Ishikawa (cell line): ENCODE data around the gene MCUB.

Experiments
- CEBPB ChIP-seq: IDR thresholded peaks from 2 replicates; pipeline ENCODE4 v1.6.1; 2012
- CREB1 ChIP-seq: IDR thresholded peaks from 2 replicates; pipeline ENCODE4 v1.6.1; 2012; ENCODE audit warnings: low read depth
- EGR1 ChIP-seq: IDR thresholded peaks from 2 replicates; pipeline ENCODE4 v1.6.1; 2012
- EP300 ChIP-seq: IDR thresholded peaks from 2 replicates; pipeline ENCODE4 v1.6.1; 2012; ENCODE audit warnings: borderline replicate concordance
- FOXM1 ChIP-seq: IDR thresholded peaks from 2 replicates; pipeline ENCODE4 v1.6.1; 2012; ENCODE audit warnings: low read depth, borderline replicate concordance
- NFIC ChIP-seq: IDR thresholded peaks from 2 replicates; pipeline ENCODE4 v1.6.1; 2012
- RAD21 ChIP-seq: IDR thresholded peaks from 2 replicates; pipeline ENCODE4 v1.6.1; 2012; ENCODE audit warnings: low read depth
- TAF1 ChIP-seq: IDR thresholded peaks from 2 replicates; pipeline ENCODE4 v1.6.1; 2012; ENCODE audit warnings: low read depth, mild to moderate bottlenecking
- TCF12 ChIP-seq: IDR thresholded peaks from 2 replicates; pipeline ENCODE4 v1.6.1; 2012; ENCODE audit warnings: low read depth
- TEAD4 ChIP-seq: IDR thresholded peaks from 2 replicates; pipeline ENCODE4 v1.6.1; 2012
- YY1 ChIP-seq: IDR thresholded peaks from 2 replicates; pipeline ENCODE4 v1.6.1; 2012; ENCODE audit warnings: low read depth
- ZBTB7A ChIP-seq: IDR thresholded peaks from 2 replicates; pipeline ENCODE4 v1.6.1; 2012; ENCODE audit warnings: low read depth
- TF ChIP-seq, protein P1 (sequence below): IDR thresholded peaks from 2 replicates; pipeline ENCODE4 v1.6.1; 2012; ENCODE audit warnings: low read depth, mild to moderate bottlenecking
- TF ChIP-seq, protein P2 (sequence below): IDR thresholded peaks from 2 replicates; pipeline ENCODE4 v1.6.1; 2012
- TF ChIP-seq, protein P3 (sequence below): IDR thresholded peaks from 2 replicates; pipeline ENCODE4 v1.6.1; 2012

MCUB gene

DNA sequence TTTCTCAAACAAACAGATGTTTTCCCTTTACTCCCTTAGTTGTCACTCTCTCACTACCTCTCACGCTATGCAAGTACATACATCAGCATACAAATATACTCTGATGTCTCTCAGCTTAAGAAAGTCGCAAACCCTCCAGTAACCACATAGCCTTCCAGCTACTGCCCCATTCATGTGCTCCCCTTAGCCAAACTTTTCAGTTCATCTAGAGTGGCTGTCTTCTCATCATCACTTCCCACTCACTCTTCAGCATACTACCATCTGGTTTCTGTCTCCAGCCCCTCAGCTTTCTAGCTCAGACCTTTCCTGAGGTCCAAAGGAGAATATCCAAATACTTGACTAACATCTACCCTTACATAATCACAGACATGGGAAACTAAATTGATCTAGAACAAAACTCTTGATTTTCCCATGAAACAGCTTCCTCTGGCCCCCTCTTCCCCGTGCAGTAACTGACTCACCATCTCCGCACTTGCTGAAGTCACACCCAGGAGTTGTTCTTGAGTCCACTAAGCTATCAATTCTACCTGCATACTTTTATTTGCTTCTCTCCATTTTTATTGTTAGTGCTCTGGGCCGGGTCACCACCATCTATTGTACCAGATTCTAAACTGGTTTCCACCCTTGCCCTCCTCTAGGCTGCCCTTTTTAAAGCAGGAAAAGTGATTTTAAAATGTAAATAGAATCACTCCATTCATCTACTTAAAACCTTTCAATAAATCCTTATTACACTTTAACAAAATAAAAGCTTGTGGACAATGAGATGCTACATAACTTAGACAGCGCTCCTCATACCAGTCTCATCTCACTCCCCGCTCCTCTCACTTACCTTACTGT lies 86.0 kb downstream of the MCUB start:
- no peak for TF ChIP-seq EP300
- no peak for TF ChIP-seq FOXM1
- no peak for TF ChIP-seq RAD21
- TF ChIP-seq TCF12: no peak
- TF ChIP-seq, protein P1, sequence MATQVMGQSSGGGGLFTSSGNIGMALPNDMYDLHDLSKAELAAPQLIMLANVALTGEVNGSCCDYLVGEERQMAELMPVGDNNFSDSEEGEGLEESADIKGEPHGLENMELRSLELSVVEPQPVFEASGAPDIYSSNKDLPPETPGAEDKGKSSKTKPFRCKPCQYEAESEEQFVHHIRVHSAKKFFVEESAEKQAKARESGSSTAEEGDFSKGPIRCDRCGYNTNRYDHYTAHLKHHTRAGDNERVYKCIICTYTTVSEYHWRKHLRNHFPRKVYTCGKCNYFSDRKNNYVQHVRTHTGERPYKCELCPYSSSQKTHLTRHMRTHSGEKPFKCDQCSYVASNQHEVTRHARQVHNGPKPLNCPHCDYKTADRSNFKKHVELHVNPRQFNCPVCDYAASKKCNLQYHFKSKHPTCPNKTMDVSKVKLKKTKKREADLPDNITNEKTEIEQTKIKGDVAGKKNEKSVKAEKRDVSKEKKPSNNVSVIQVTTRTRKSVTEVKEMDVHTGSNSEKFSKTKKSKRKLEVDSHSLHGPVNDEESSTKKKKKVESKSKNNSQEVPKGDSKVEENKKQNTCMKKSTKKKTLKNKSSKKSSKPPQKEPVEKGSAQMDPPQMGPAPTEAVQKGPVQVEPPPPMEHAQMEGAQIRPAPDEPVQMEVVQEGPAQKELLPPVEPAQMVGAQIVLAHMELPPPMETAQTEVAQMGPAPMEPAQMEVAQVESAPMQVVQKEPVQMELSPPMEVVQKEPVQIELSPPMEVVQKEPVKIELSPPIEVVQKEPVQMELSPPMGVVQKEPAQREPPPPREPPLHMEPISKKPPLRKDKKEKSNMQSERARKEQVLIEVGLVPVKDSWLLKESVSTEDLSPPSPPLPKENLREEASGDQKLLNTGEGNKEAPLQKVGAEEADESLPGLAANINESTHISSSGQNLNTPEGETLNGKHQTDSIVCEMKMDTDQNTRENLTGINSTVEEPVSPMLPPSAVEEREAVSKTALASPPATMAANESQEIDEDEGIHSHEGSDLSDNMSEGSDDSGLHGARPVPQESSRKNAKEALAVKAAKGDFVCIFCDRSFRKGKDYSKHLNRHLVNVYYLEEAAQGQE: no peak
- TF ChIP-seq CREB1: no peak
- no peak for TF ChIP-seq TEAD4
- TF ChIP-seq CEBPB: no peak
- TF ChIP-seq TAF1: no peak
- no peak for TF ChIP-seq NFIC
- no peak for TF ChIP-seq ZBTB7A
- no peak for TF ChIP-seq YY1
- TF ChIP-seq, protein P2, sequence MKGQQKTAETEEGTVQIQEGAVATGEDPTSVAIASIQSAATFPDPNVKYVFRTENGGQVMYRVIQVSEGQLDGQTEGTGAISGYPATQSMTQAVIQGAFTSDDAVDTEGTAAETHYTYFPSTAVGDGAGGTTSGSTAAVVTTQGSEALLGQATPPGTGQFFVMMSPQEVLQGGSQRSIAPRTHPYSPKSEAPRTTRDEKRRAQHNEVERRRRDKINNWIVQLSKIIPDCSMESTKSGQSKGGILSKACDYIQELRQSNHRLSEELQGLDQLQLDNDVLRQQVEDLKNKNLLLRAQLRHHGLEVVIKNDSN: no peak
- TF ChIP-seq EGR1: no peak
- TF ChIP-seq, protein P3, sequence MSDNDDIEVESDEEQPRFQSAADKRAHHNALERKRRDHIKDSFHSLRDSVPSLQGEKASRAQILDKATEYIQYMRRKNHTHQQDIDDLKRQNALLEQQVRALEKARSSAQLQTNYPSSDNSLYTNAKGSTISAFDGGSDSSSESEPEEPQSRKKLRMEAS: no peak

DNA sequence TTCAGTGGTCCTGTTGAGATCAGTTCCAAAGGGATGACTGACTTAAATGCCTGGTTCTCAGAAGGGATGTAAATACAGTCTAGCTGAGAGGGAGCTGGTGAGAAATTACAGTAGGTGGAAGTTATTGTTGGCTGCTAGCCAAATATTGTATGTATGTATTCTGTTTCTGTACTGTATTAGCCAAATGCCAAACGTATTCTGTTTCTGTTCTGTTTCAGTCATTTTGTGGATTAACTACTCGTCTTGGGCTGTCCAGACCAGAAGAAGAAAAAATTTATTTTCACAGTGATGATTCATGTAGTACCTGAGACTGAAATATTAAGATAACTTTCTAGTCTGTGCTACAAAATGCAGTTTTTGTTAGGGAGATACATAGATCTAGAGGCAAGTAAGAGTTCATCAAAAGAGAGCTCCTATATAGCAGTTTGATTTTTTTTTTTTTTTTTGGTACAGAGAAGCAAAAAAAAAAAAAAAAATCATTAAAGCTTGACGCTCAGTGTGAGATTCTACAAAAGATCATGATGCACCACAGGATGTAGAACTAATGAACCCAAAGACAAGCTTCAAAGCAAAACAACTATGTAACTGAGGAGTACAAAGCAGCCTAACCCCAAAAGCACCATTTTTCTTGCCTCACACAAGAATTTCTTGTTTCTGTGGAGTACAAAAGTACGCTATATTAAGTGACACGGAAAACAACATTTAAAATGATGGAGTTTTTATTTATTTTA lies 88.4 kb downstream of the MCUB start:
- no peak for TF ChIP-seq FOXM1
- TF ChIP-seq, protein P2: no peak
- TF ChIP-seq ZBTB7A: no peak
- 0 out of 2 replicates have a peak, but pooled peaks have one; percentile 10 for TF ChIP-seq NFIC
- TF ChIP-seq, protein P3: no peak

DNA sequence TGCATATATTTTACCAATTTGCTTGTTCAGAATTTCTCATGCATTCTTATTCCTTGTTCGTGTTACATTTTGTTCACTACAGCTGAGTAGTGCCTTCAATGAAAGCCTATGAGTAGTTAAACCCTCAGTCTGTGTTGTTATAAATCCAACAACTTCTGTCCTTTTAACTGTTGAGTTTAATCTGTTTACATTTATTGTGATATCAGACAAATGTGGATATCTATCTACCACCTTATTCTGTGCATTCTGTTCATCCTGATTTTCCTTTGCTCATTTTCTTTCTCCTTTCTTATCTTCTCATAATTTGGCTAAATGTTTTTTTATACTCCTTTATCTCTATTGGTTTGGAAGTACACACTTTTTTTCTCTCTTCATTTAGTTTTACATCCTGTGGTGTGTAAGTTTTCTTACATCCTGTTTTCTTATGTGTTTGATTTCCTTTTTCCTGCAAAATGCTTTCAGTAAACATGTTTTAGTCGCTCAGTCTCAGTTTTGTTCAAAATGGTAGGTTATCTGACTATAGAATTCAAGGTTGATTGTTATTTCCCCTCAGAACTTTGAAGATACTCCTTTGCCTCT lies 89.0 kb downstream of the MCUB start:
- TF ChIP-seq TCF12 (no peak), TAF1 (no peak), TEAD4 (no peak), ZBTB7A (no peak), FOXM1 (no peak), CEBPB (no peak), NFIC (no peak), RAD21 (no peak), CREB1 (no peak), EGR1 (no peak), YY1 (no peak), EP300 (no peak)
- TF ChIP-seq, protein P2: no peak
- TF ChIP-seq, protein P3: no peak
- TF ChIP-seq, protein P1: no peak

DNA sequence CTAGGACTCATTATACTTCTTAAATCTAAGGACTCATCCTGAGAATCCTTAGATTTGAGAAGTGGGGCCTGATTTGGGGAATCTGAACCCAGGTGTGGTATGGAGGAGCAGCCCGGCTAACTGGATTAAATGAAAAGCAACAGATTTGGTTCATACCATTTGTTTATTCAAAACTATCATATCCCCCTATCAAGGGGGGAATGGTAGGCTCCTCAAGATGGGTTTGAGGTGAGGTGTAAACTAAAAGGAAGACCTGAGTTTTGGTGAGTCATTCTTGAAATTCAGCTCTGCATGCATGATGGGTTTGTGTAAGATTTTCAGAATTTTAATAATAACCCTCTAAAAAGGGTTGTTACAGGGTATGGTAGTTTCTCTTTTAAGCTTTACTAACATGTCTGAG lies 89.8 kb downstream of the MCUB start:
- TF ChIP-seq CREB1: no peak
- TF ChIP-seq YY1: no peak
- no peak for TF ChIP-seq EP300
- TF ChIP-seq, protein P1: no peak
- TF ChIP-seq FOXM1: no peak
- TF ChIP-seq, protein P3: no peak
- TF ChIP-seq TAF1: no peak
- TF ChIP-seq TEAD4: no peak
- no peak for TF ChIP-seq NFIC
